Measurements from ENCODE around the gene MFAP2. TPM values are rescaled to one million over a fixed set of nuclear protein-coding genes. Genes with fewer than 3 reads are reported as not detected.

MFAP2 gene
- total RNA-seq, 1 experiment from 2014 or later: 141 TPM

DNA sequence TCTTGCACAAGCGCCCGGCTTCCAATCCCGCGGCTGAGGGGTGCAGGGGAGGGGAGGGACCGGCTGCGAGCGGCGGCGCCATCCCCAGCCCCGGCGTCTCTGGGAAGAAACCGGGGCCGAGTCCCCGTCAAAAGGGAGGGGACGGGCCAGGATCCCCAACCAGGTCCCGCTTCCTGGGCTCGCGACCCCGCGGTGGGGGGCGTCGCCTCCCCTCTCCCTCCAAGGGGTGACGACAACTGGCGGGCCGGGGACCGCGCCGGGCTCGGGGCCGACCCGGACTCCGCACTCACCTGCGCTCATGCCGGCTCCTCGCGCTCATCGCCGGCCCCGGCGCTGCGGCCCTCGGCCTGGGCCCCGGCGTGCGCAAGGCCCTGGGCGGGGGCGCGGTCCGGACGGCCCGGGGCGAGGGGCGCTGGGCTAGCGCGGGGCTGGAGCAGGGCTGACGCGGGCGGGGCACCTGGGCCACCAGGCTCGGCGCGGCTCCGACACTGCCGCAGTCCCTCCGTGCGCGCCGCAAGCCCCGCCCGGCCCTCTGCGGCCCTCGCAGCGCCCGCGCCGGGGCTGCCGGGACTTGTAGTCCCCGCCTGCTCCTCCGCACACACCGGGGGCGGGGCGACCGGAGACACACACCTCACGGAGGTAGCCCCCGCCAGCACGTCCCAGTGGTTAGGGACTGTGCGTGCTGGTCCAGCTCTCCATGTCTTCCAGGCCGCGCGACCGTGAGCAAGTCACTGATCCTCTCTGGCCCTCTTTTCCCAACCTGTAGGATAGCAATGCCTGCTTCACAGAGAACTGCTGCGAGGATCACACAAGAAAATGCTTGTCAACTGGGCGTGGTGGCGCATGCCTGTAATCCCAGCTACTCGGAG is 31.3 kb upstream of the MFAP2 start, which contains the start of gene ATP13A2 (continued):
- TF ChIP-seq, protein P1, sequence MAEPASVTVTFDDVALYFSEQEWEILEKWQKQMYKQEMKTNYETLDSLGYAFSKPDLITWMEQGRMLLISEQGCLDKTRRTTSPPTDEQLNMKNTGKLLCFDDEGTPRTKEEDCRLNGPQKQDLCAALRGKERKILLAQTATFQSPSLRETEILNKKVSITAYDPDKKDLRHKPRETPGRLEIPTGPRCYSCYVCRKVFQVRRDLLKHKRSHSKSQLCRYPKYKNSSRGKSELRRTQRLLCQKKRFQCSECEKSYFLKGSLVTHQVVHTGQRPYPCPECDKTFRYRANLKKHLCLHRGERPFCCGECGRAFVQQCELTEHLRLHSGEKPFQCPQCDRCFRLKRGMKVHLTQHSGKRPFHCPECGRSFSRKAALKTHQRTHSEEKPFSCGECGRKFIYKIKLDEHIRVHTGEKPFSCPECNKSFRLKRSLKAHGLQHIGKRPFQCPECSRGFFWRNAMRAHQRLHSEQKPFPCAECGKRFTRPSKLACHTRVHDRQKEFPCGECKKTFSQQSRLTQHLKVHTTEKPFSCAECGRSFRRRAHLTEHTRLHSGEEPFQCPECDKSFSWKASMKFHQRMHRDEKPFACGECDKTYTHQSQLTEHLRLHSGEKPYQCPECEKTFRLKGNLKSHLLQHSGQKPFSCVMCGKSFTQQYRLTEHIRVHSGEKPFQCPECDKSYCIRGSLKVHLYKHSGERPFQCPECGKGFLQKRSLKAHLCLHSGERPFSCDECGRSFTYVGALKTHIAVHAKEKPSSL (CRISPR knock-in tag; conservative IDR thresholded peaks at IDR 0.05): no peak
- TF ChIP-seq ZNF121 (CRISPR knock-in tag; IDR thresholded peaks at IDR 0.05) (peak; percentile 74; the same call in 1 of the 2 replicates), FOXJ3 (CRISPR knock-in tag; IDR thresholded peaks at IDR 0.05; ENCODE audit: borderline replicate concordance) (no peak), RELA (CRISPR knock-in tag; IDR thresholded peaks at IDR 0.05; ENCODE audit: borderline replicate concordance) (no peak), CREB1 (CRISPR knock-in tag; IDR thresholded peaks at IDR 0.05) (no peak), GTF2I (CRISPR knock-in tag; conservative IDR thresholded peaks at IDR 0.05) (no peak), PRRX2 (CRISPR knock-in tag; IDR thresholded peaks at IDR 0.05) (no peak), TEAD1 (CRISPR knock-in tag; IDR thresholded peaks at IDR 0.05) (0 out of 2 replicates have a peak, but pooled peaks have one; percentile 3), EMX1 (CRISPR knock-in tag; IDR thresholded peaks at IDR 0.05) (no peak), ZNF396 (CRISPR knock-in tag; IDR thresholded peaks at IDR 0.05; ENCODE audit: borderline replicate concordance) (no peak)
- TF ChIP-seq, protein P2, sequence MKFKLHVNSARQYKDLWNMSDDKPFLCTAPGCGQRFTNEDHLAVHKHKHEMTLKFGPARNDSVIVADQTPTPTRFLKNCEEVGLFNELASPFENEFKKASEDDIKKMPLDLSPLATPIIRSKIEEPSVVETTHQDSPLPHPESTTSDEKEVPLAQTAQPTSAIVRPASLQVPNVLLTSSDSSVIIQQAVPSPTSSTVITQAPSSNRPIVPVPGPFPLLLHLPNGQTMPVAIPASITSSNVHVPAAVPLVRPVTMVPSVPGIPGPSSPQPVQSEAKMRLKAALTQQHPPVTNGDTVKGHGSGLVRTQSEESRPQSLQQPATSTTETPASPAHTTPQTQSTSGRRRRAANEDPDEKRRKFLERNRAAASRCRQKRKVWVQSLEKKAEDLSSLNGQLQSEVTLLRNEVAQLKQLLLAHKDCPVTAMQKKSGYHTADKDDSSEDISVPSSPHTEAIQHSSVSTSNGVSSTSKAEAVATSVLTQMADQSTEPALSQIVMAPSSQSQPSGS (CRISPR knock-in tag; IDR thresholded peaks at IDR 0.05; ENCODE audit: borderline replicate concordance, low read depth): no peak
- TF ChIP-seq, protein P3, sequence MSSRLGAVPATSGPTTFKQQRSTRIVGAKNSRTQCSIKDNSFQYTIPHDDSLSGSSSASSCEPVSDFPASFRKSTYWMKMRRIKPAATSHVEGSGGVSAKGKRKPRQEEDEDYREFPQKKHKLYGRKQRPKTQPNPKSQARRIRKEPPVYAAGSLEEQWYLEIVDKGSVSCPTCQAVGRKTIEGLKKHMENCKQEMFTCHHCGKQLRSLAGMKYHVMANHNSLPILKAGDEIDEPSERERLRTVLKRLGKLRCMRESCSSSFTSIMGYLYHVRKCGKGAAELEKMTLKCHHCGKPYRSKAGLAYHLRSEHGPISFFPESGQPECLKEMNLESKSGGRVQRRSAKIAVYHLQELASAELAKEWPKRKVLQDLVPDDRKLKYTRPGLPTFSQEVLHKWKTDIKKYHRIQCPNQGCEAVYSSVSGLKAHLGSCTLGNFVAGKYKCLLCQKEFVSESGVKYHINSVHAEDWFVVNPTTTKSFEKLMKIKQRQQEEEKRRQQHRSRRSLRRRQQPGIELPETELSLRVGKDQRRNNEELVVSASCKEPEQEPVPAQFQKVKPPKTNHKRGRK (CRISPR knock-in tag; IDR thresholded peaks at IDR 0.05; ENCODE audit: borderline replicate concordance): no peak
- TF ChIP-seq, protein P4, sequence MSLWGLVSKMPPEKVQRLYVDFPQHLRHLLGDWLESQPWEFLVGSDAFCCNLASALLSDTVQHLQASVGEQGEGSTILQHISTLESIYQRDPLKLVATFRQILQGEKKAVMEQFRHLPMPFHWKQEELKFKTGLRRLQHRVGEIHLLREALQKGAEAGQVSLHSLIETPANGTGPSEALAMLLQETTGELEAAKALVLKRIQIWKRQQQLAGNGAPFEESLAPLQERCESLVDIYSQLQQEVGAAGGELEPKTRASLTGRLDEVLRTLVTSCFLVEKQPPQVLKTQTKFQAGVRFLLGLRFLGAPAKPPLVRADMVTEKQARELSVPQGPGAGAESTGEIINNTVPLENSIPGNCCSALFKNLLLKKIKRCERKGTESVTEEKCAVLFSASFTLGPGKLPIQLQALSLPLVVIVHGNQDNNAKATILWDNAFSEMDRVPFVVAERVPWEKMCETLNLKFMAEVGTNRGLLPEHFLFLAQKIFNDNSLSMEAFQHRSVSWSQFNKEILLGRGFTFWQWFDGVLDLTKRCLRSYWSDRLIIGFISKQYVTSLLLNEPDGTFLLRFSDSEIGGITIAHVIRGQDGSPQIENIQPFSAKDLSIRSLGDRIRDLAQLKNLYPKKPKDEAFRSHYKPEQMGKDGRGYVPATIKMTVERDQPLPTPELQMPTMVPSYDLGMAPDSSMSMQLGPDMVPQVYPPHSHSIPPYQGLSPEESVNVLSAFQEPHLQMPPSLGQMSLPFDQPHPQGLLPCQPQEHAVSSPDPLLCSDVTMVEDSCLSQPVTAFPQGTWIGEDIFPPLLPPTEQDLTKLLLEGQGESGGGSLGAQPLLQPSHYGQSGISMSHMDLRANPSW (CRISPR knock-in tag; conservative IDR thresholded peaks at IDR 0.05; ENCODE audit: low read depth): peak; percentile 70; the same call in 1 of the 2 replicates

DNA sequence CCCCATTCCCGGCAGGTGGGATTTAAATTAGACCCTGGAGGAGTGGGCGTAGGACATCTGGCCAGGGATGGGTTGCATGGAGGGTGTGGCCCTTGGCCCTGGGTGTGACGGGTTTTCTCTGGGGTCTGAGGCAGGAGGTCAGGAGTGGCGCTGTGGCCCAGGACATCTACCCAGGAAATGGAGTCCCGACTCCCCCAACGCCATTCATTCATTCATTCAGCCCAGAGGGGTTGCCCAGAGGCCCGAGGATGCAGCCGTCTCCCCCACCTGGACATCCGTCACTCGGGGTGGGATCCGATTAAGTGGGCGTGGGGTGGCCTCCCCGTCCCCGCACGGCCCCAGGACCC is 30.6 kb upstream of the MFAP2 start:
- DNase-seq (ENCODE audit: low spot score): no peak
- ChIA-PET CTCF (interaction anchor here (1.5 to 2.2 kb wide), 3 partner anchors 11 to 390 kb away, joined by 7 to 16 read pairs (median 15); no protein-coding TSS in a partner anchor), POLR2A (no interaction called here)
- TF ChIP-seq, protein P5, sequence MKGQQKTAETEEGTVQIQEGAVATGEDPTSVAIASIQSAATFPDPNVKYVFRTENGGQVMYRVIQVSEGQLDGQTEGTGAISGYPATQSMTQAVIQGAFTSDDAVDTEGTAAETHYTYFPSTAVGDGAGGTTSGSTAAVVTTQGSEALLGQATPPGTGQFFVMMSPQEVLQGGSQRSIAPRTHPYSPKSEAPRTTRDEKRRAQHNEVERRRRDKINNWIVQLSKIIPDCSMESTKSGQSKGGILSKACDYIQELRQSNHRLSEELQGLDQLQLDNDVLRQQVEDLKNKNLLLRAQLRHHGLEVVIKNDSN (CRISPR knock-in tag; IDR thresholded peaks at IDR 0.05): no peak
- no peak for TF ChIP-seq JAZF1 (CRISPR knock-in tag; IDR thresholded peaks at IDR 0.05)
- TF ChIP-seq GABPB1 (CRISPR knock-in tag; IDR thresholded peaks at IDR 0.05): no peak
- no peak for TF ChIP-seq MYBL2 (CRISPR knock-in tag; IDR thresholded peaks at IDR 0.05)
- TF ChIP-seq, protein P6, sequence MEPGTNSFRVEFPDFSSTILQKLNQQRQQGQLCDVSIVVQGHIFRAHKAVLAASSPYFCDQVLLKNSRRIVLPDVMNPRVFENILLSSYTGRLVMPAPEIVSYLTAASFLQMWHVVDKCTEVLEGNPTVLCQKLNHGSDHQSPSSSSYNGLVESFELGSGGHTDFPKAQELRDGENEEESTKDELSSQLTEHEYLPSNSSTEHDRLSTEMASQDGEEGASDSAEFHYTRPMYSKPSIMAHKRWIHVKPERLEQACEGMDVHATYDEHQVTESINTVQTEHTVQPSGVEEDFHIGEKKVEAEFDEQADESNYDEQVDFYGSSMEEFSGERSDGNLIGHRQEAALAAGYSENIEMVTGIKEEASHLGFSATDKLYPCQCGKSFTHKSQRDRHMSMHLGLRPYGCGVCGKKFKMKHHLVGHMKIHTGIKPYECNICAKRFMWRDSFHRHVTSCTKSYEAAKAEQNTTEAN (CRISPR knock-in tag; IDR thresholded peaks at IDR 0.05): no peak
- no peak for TF ChIP-seq GRHL2 (CRISPR knock-in tag; IDR thresholded peaks at IDR 0.05; ENCODE audit: insufficient replicate concordance, severe bottlenecking)
- TF ChIP-seq, protein P7, sequence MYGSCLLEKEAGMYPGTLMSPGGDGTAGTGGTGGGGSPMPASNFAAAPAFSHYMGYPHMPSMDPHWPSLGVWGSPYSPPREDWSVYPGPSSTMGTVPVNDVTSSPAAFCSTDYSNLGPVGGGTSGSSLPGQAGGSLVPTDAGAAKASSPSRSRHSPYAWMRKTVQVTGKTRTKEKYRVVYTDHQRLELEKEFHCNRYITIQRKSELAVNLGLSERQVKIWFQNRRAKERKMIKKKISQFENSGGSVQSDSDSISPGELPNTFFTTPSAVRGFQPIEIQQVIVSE (CRISPR knock-in tag; IDR thresholded peaks at IDR 0.05; ENCODE audit: borderline replicate concordance): no peak
- Mint-ChIP-seq H3K4me3 (peak overlapping the region; percentile 85), H3K4me1 (peaks cover 68% of the 10 kb centered on the region), H3K27me3 (ENCODE audit: low read depth) (no peaks in the 10 kb centered on the region), H3K9me3 (no peaks in the 10 kb centered on the region), H3K36me3 (no peaks in the 10 kb centered on the region), H3K27ac (no peak overlapping the region)
- no peak for ATAC-seq
